ENCODE data around the gene ITGA8. TPM values are rescaled to one million over a fixed set of nuclear protein-coding genes. Genes with fewer than 3 reads are reported as not detected.

Gene ITGA8
- total RNA-seq, 1 experiment from 2014 or later, result not detected

- no peaks in the 10 kb centered on the region for H3K9me3 Mint-ChIP-seq (ENCODE audit: unreplicated experiment)
- ChIA-PET CTCF (interaction anchor here (0.6 kb wide), 1 partner anchor 33 kb away, joined by 3 read pairs; no protein-coding TSS in a partner anchor), POLR2A (no interaction called here)
- peak; percentile 33 for DNase-seq (ENCODE audit: unreplicated experiment)
- intact Hi-C loops (cut with micrococcal nuclease), result no loop called here
- H3K36me3 Mint-ChIP-seq (ENCODE audit: insufficient read depth, unreplicated experiment), result no peaks in the 10 kb centered on the region
- peaks cover 25% of the 10 kb centered on the region for H3K27me3 Mint-ChIP-seq (ENCODE audit: insufficient read depth, unreplicated experiment)
- no TSS peak for BruUV-seq (replicated peaks)
- TF ChIP-seq CTCF (IDR thresholded peaks at IDR 0.05; ENCODE audit: unreplicated experiment), result no peak
- no peak overlapping the region for H3K27ac Mint-ChIP-seq (ENCODE audit: low read depth, unreplicated experiment)
- H3K4me1 Mint-ChIP-seq (ENCODE audit: insufficient read depth, unreplicated experiment), result no peaks in the 10 kb centered on the region
- no peak overlapping the region for H3K4me3 Mint-ChIP-seq (ENCODE audit: unreplicated experiment)
Observed at GRCh38 chr10:15571575-15571974, 148.1 kb downstream of the ITGA8 start.

GRCh38 chr10:15570738-15571339 lies 148.9 kb downstream of the ITGA8 start:
- ChIA-PET CTCF (interaction anchor here (0.6 kb wide), 1 partner anchor 34 kb away, joined by 3 read pairs; no protein-coding TSS in a partner anchor), POLR2A (no interaction called here)
- Mint-ChIP-seq H3K36me3 (ENCODE audit: insufficient read depth, unreplicated experiment) (no peaks in the 10 kb centered on the region), H3K27me3 (ENCODE audit: insufficient read depth, unreplicated experiment) (peaks cover 18% of the 10 kb centered on the region), H3K9me3 (ENCODE audit: unreplicated experiment) (no peaks in the 10 kb centered on the region), H3K4me3 (ENCODE audit: unreplicated experiment) (no peak overlapping the region), H3K4me1 (ENCODE audit: insufficient read depth, unreplicated experiment) (no peaks in the 10 kb centered on the region), H3K27ac (ENCODE audit: low read depth, unreplicated experiment) (no peak overlapping the region)
- no TSS peak for BruUV-seq (replicated peaks)
- TF ChIP-seq CTCF (IDR thresholded peaks at IDR 0.05; ENCODE audit: unreplicated experiment), result no peak
- DNase-seq (ENCODE audit: unreplicated experiment), result no peak
- intact Hi-C loops (cut with micrococcal nuclease), result no loop called here

- POLR2A ChIA-PET, result no interaction called here
- TF ChIP-seq CTCF (IDR thresholded peaks at IDR 0.05; ENCODE audit: unreplicated experiment), result no peak
- Mint-ChIP-seq H3K36me3 (ENCODE audit: insufficient read depth, unreplicated experiment) (no peaks in the 10 kb centered on the region), H3K27me3 (ENCODE audit: insufficient read depth, unreplicated experiment) (peaks cover 12% of the 10 kb centered on the region), H3K4me3 (ENCODE audit: unreplicated experiment) (no peak overlapping the region), H3K27ac (ENCODE audit: low read depth, unreplicated experiment) (no peak overlapping the region), H3K9me3 (ENCODE audit: unreplicated experiment) (no peaks in the 10 kb centered on the region), H3K4me1 (ENCODE audit: insufficient read depth, unreplicated experiment) (no peaks in the 10 kb centered on the region)
- no TSS peak for BruUV-seq (replicated peaks)
- no peak for DNase-seq (ENCODE audit: unreplicated experiment)
- intact Hi-C loops (cut with micrococcal nuclease), result no loop called here
- CTCF ChIA-PET, result no interaction called here
Observed at GRCh38 chr10:15567952-15568351, 151.8 kb downstream of the ITGA8 start.

GRCh38 chr10:15563246-15563645 lies 156.5 kb downstream of the ITGA8 start:
- Mint-ChIP-seq H3K4me1 (ENCODE audit: insufficient read depth, unreplicated experiment) (no peaks in the 10 kb centered on the region), H3K9me3 (ENCODE audit: unreplicated experiment) (no peaks in the 10 kb centered on the region), H3K27ac (ENCODE audit: low read depth, unreplicated experiment) (no peak overlapping the region), H3K27me3 (ENCODE audit: insufficient read depth, unreplicated experiment) (no peaks in the 10 kb centered on the region), H3K4me3 (ENCODE audit: unreplicated experiment) (no peak overlapping the region), H3K36me3 (ENCODE audit: insufficient read depth, unreplicated experiment) (no peaks in the 10 kb centered on the region)
- no TSS peak for BruUV-seq (replicated peaks)
- CTCF ChIA-PET, result interaction anchor here (0.6 to 1.0 kb wide), 3 partner anchors 130 to 161 kb away, joined by 3 read pairs; no protein-coding TSS in a partner anchor
- TF ChIP-seq CTCF (IDR thresholded peaks at IDR 0.05; ENCODE audit: unreplicated experiment), result no peak
- POLR2A ChIA-PET, result no interaction called here
- DNase-seq (ENCODE audit: unreplicated experiment), result no peak
- intact Hi-C loops (cut with micrococcal nuclease), result no loop called here

All from MCF 10A (cell line).